ENCODE measurements around the gene MSX1.

The MSX1 gene

GRCh38 chr4:4842476-4843441 is 16.7 kb upstream of the MSX1 start:
- no peak for DNase-seq

- DNase-seq, result no peak
These were observed 15.7 kb upstream of the MSX1 start for GRCh38 chr4:4843635-4844291.

- no peak for DNase-seq
These were observed 14.4 kb upstream of the MSX1 start for GRCh38 chr4:4845027-4845426.

GRCh38 chr4:4847011-4847410 is 12.5 kb upstream of the MSX1 start:
- no peak for DNase-seq

- DNase-seq, result no peak
These were observed 10.9 kb upstream of the MSX1 start for GRCh38 chr4:4848540-4848939.

GRCh38 chr4:4849106-4849505 is 10.4 kb upstream of the MSX1 start:
- no peak for DNase-seq

GRCh38 chr4:4849524-4850193 is 9.8 kb upstream of the MSX1 start:
- no peak for DNase-seq

- no peak for DNase-seq
These were observed 8.4 kb upstream of the MSX1 start for GRCh38 chr4:4851081-4851480.

GRCh38 chr4:4851906-4852305 is 7.6 kb upstream of the MSX1 start:
- DNase-seq, result no peak

GRCh38 chr4:4852591-4853362 is 6.7 kb upstream of the MSX1 start:
- peak in 1 of 2 experiments; percentile 10 for DNase-seq

- no peak for DNase-seq
These were observed 6.1 kb upstream of the MSX1 start for GRCh38 chr4:4853371-4853823.

GRCh38 chr4:4853921-4854648 is 5.4 kb upstream of the MSX1 start:
- no peak for DNase-seq

- peak; percentile 27 to 58 for DNase-seq
These were observed 4.7 kb upstream of the MSX1 start for GRCh38 chr4:4854649-4855295.

GRCh38 chr4:4855301-4856070 is 4.0 kb upstream of the MSX1 start:
- DNase-seq, result no peak

GRCh38 chr4:4856071-4857000 is 3.1 kb upstream of the MSX1 start:
- no peak for DNase-seq

GRCh38 chr4:4857001-4857808 is 2.3 kb upstream of the MSX1 start:
- DNase-seq, result no peak

- no peak for DNase-seq
These were observed 1.5 kb upstream of the MSX1 start for GRCh38 chr4:4857809-4858508.
